HCT116 (cell line): Measurements from ENCODE around the gene ZSWIM8. TPM values are rescaled to one million over a fixed set of nuclear protein-coding genes. Genes with fewer than 3 reads are reported as not detected.

Experiments
- ATAC-seq: fragments of 200-7000 bp; cut with Tn5 transposase; 2 replicates; pipeline ENCODE4 v1.9.1; 2020; ENCODE audit warnings: mild to moderate bottlenecking, moderate library complexity
- BruUV-seq: library from RNA; stranded (reverse); fragments of 400-500 nt; replicated peaks from 2 replicates; lab custom pipeline; 2021; lab: Mats Ljungman, UMichigan
- CTCF ChIA-PET: fragments of 300-600 bp; sonication (Branson Sonifier 250); formaldehyde crosslinking; loops from one replicate; lab custom pipeline; 2021; ENCODE audit warnings: antibody characterized with exemption; lab: Charles Lee
- POLR2A ChIA-PET: fragments of 300-600, 350-600 bp; sonication (Branson Sonifier 250); formaldehyde crosslinking; loops from one replicate; lab custom pipeline; 2021; ENCODE audit warnings: antibody characterized with exemption; lab: Charles Lee
- RAD21 ChIA-PET, 2 experiments: fragments of 300-600 bp; sonication (Branson Sonifier 250); formaldehyde crosslinking; loops; one replicate each; lab custom pipeline; 2023; ENCODE audit warnings: low total read pairs in 2 of 2; ENCODE audit not compliant: uncharacterized antibody in 2 of 2, unreplicated experiment in 2 of 2, low non-redundant PET in 1 of 2; lab: Charles Lee
- DNase-seq: peaks from one replicate; pipeline ENCODE4 v3.0.0-alpha.2; 2010; ENCODE audit warnings: low read depth, low spot score
- H2AFZ ChIP-seq: fragments of 200-600 bp; shearing (Covaris generic), sonication (generic); 2 replicates; pipeline ENCODE4 v1.6.1; 2017; ENCODE audit warnings: low read depth, mixed run types, mixed read lengths, antibody characterized with exemption, low read length; ENCODE audit not compliant: poor library complexity, severe bottlenecking
- H3K27ac ChIP-seq: 2 replicates; pipeline ENCODE4 v1.5.1; 2012; ENCODE audit warnings: low read depth, low read length
- H3K27me3 ChIP-seq: fragments of 200-600 bp; sonication (generic); 2 replicates; pipeline ENCODE4 v1.6.1; 2016; ENCODE audit warnings: mixed run types, low read length, mixed read lengths; ENCODE audit not compliant: insufficient read depth
- H3K36me3 ChIP-seq, 2 experiments: fragments of 200-500 bp in 1 of 2; fragments of 200-600 bp in 1 of 2; sonication (Bioruptor generic) in 1 of 2; sonication (generic) in 1 of 2; 2 replicates each; pipeline versions ENCODE4 v1.5.1 to v1.6.1; 2014 to 2016; ENCODE audit warnings: low read length in 2 of 2, inconsistent platforms in 1 of 2, mixed read lengths in 1 of 2, mixed run types in 1 of 2; ENCODE audit not compliant: insufficient read depth in 2 of 2, control insufficient read depth in 1 of 2
- H3K4me1 ChIP-seq, 2 experiments: fragments of 200-600 bp in 1 of 2; sonication (generic) in 1 of 2; 2 replicates each; pipeline versions ENCODE4 v1.5.1 to v1.6.1; 2012 to 2017; ENCODE audit warnings: low read length in 2 of 2, inconsistent platforms in 1 of 2, mild to moderate bottlenecking in 1 of 2, mixed read lengths in 1 of 2, mixed run types in 1 of 2, moderate library complexity in 1 of 2; ENCODE audit not compliant: insufficient read depth in 2 of 2, control insufficient read depth in 1 of 2
- H3K4me2 ChIP-seq: fragments of 200-600 bp; sonication (generic); 2 replicates; pipeline ENCODE4 v1.6.1; 2017; ENCODE audit warnings: mixed run types, low read length, mixed read lengths
- H3K4me3 ChIP-seq, 2 experiments: fragments of 200-600 bp in 1 of 2; sonication (generic) in 1 of 2; replicated peaks in 1 of 2; 2 replicates each; pipeline ENCODE4 v1.5.1; 2011 to 2016; ENCODE audit warnings: low read length in 2 of 2, control low read depth in 1 of 2, low read depth in 1 of 2, mild to moderate bottlenecking in 1 of 2, mixed read lengths in 1 of 2, mixed run types in 1 of 2
- H3K79me2 ChIP-seq: fragments of 200-600 bp; sonication (generic); 2 replicates; pipeline ENCODE4 v1.6.1; 2017; ENCODE audit warnings: mild to moderate bottlenecking, mixed run types, low read length, moderate library complexity, mixed read lengths; ENCODE audit not compliant: insufficient read depth
- H3K9ac ChIP-seq: fragments of 200-600 bp; sonication (generic); 2 replicates; pipeline ENCODE4 v1.6.1; 2016; ENCODE audit warnings: low read length, mixed read lengths
- H3K9me2 ChIP-seq: fragments of 200-600 bp; sonication (generic), shearing (Covaris generic); 2 replicates; pipeline ENCODE4 v1.6.1; 2017; ENCODE audit warnings: mixed run types, mild to moderate bottlenecking, moderate library complexity; ENCODE audit not compliant: insufficient read depth
- H3K9me3 ChIP-seq, 2 experiments: fragments of 200-500 bp in 1 of 2; fragments of 200-600 bp in 1 of 2; sonication (Bioruptor generic) in 1 of 2; sonication (generic) in 1 of 2; 2 replicates each; pipeline ENCODE4 v1.6.1; 2014 to 2017; ENCODE audit warnings: low read length in 2 of 2, mixed read lengths in 2 of 2, inconsistent platforms in 1 of 2, low read depth in 1 of 2, mild to moderate bottlenecking in 1 of 2, mixed run types in 1 of 2, moderate library complexity in 1 of 2; ENCODE audit not compliant: control insufficient read depth in 1 of 2, insufficient read depth in 1 of 2
- H4K20me1 ChIP-seq: fragments of 200-600 bp; sonication (generic), shearing (Covaris generic); 2 replicates; pipeline ENCODE4 v1.6.1; 2017; ENCODE audit warnings: mixed run types, mild to moderate bottlenecking, moderate library complexity; ENCODE audit not compliant: insufficient read depth
- EGR1 ChIP-seq: IDR thresholded peaks from 2 replicates; pipeline ENCODE4 v1.6.1; 2012; ENCODE audit warnings: low read depth
- ELF1 ChIP-seq: IDR thresholded peaks from 2 replicates; pipeline ENCODE4 v1.6.1; 2012; ENCODE audit warnings: low read depth, borderline replicate concordance
- EZH2 ChIP-seq: fragments of 200-600 bp; sonication (generic); IDR thresholded peaks from 2 replicates; pipeline ENCODE4 v1.6.1; 2017; ENCODE audit warnings: antibody characterized with exemption, mixed run types
- FOSL1 ChIP-seq: IDR thresholded peaks from 2 replicates; pipeline ENCODE4 v1.6.1; 2012; ENCODE audit warnings: low read depth
- POLR2A ChIP-seq: IDR thresholded peaks from 2 replicates; pipeline ENCODE4 v1.7.0; 2011; ENCODE audit warnings: borderline replicate concordance; ENCODE audit not compliant: insufficient read depth, insufficient read length; ENCODE audit errors: extremely low read depth
- POLR2AphosphoS5 ChIP-seq: IDR thresholded peaks from 2 replicates; pipeline ENCODE4 v1.6.1; 2011; ENCODE audit warnings: mild to moderate bottlenecking, low read depth, low read length, moderate library complexity
- RAD21 ChIP-seq: IDR thresholded peaks from 2 replicates; pipeline ENCODE4 v1.6.1; 2012; ENCODE audit warnings: low read depth, mild to moderate bottlenecking
- SIN3A ChIP-seq: IDR thresholded peaks from 2 replicates; pipeline ENCODE4 v1.6.1; 2012; ENCODE audit warnings: low read depth
- SRF ChIP-seq: IDR thresholded peaks from 2 replicates; pipeline ENCODE4 v1.6.1; 2012; ENCODE audit warnings: low read depth
- YY1 ChIP-seq: IDR thresholded peaks from 2 replicates; pipeline ENCODE4 v1.6.1; 2011; ENCODE audit warnings: low read length, low read depth, moderate library complexity, mild to moderate bottlenecking; ENCODE audit not compliant: insufficient replicate concordance; ENCODE audit errors: extremely low read depth
- ZFX ChIP-seq: fragments of 450-650 bp; IDR thresholded peaks from 2 replicates; pipeline ENCODE4 v1.6.1; 2017
- intact Hi-C: fragments of 100-400 bp; cut with micrococcal nuclease; formaldehyde crosslinking; loops from 2 replicates; pipeline ENCODE4 v1.10.0; 2022
- total RNA-seq: library from RNA; stranded (reverse); gene quantifications from one replicate; pipeline ENCODE4 v1.2.1, GENCODE V29; 2021; ENCODE audit not compliant: unreplicated experiment
- TF ChIP-seq, protein P1 (sequence below), 3 experiments: fragments of 200-600 bp in 1 of 3; sonication (generic) in 1 of 3; IDR thresholded peaks in 2 of 3; conservative IDR thresholded peaks in 1 of 3; 2 replicates each; pipeline ENCODE4 v1.5.1; 2012 to 2017; ENCODE audit warnings: low read depth in 2 of 3, low read length in 2 of 3, antibody characterized with exemption in 1 of 3, borderline replicate concordance in 1 of 3, control low read depth in 1 of 3, mild to moderate bottlenecking in 1 of 3, mixed read lengths in 1 of 3, mixed run types in 1 of 3, moderate library complexity in 1 of 3; ENCODE audit not compliant: insufficient read depth in 1 of 3
- TF ChIP-seq, protein P2 (sequence below): IDR thresholded peaks from 2 replicates; pipeline ENCODE4 v1.6.1; 2012

ZSWIM8 gene
- total RNA-seq, 1 experiment from 2014 or later: 49.9 TPM

DNA sequence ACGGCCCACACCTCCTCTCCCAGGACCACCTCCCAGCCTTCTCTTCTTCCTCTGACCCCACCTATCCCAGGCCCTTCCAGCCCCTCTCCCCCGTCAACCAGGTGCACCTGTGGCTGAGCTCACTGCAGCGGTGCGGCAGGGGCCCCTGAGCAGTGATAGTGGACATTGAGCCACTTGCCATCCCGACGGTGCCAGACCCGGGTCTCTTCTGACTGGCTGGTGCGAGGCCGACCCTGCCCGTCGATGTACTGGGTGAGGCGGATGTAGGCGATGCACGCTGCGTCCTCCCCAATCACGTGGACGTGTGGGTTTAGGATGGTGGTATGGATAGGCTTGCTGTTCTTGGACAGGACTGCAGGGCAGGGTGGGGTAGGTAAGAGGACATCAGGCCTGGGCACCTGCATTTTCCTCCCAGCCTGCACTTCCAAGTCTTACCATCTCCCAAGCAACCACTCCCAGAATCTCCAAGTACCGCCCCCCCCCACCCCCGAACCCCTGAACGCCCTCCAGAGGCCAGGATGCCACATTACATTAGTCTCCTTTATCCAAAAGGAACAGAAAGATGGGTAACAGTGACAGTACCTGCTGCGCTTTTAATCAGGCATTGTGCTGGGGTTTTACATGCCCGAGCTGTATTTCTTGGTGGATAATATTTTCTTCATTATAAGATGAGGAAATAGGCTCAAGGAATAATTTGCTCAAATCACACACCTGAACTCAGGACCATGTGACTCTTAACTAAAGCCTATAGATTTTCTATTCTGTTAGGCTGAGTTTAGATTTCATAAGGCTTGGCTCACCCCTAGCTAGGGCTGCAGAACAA is 29.7 kb downstream of the ZSWIM8 start:
- intact Hi-C loops: no loop called here
- Histone ChIP-seq H3K36me3 (peaks cover 12 to 18% of the 10 kb centered on the region in 2 experiments; a peak in 3 of 4 replicates), H3K9me2 (no peaks in the 10 kb centered on the region), H3K9ac (no peak overlapping the region), H3K27ac (no peak overlapping the region), H3K27me3 (no peaks in the 10 kb centered on the region), H3K4me1 (peaks cover 4 to 16% of the 10 kb centered on the region in 2 experiments; a peak in 3 of 4 replicates), H3K79me2 (0 out of 2 replicates have a peak, but pooled peaks cover 4% of the 10 kb centered on the region), H4K20me1 (no peaks in the 10 kb centered on the region), H2AFZ (no peak overlapping the region), H3K9me3 (no peaks in the 10 kb centered on the region), H3K4me2 (no peak overlapping the region), H3K4me3 (no peak overlapping the region)
- ATAC-seq (peak; percentile 25), DNase-seq (peak; percentile 48)
- TF ChIP-seq, protein P1, sequence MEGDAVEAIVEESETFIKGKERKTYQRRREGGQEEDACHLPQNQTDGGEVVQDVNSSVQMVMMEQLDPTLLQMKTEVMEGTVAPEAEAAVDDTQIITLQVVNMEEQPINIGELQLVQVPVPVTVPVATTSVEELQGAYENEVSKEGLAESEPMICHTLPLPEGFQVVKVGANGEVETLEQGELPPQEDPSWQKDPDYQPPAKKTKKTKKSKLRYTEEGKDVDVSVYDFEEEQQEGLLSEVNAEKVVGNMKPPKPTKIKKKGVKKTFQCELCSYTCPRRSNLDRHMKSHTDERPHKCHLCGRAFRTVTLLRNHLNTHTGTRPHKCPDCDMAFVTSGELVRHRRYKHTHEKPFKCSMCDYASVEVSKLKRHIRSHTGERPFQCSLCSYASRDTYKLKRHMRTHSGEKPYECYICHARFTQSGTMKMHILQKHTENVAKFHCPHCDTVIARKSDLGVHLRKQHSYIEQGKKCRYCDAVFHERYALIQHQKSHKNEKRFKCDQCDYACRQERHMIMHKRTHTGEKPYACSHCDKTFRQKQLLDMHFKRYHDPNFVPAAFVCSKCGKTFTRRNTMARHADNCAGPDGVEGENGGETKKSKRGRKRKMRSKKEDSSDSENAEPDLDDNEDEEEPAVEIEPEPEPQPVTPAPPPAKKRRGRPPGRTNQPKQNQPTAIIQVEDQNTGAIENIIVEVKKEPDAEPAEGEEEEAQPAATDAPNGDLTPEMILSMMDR (IDR thresholded peaks at IDR 0.05 in 2 of 3, conservative IDR thresholded peaks at IDR 0.05 in 1 of 3; ENCODE audit: borderline replicate concordance in 1 of 3, insufficient read depth in 1 of 3, low read depth in 2 of 3, low read length in 2 of 3): peak; percentile 25 to 65 (median 53); a peak in 4 of 6 replicates
- TF ChIP-seq RAD21 (peak; percentile 18; the same call in 1 of the 2 replicates), YY1 (no peak)
- ChIA-PET POLR2A (no interaction called here), CTCF (no interaction called here), RAD21 (no interaction called here)
- BruUV-seq: no TSS peak

DNA sequence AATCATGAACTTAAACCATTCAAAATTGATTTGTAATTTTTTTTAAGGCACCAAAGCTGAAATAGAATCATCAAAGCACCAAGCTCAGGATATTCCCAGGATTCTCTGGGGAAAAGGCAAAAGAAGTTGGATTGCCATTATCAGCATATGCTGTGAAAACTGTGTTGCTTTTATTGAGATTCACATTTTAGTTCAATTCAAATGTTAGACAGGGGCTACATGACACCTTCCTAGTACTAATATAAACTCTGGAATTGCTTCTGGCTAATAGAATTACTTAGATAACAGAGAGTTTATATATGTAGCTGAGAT is 30.3 kb downstream of the ZSWIM8 start:
- H3K4me2 ChIP-seq: no peak overlapping the region
- H3K36me3 ChIP-seq: peaks cover 12 to 18% of the 10 kb centered on the region in 2 experiments; a peak in 3 of 4 replicates
- TF ChIP-seq ZFX (no peak), EZH2 (no peak), ELF1 (no peak), SRF (no peak), FOSL1 (no peak), SIN3A (no peak), POLR2AphosphoS5 (no peak), YY1 (no peak), EGR1 (no peak), POLR2A (no peak)
- TF ChIP-seq, protein P2, sequence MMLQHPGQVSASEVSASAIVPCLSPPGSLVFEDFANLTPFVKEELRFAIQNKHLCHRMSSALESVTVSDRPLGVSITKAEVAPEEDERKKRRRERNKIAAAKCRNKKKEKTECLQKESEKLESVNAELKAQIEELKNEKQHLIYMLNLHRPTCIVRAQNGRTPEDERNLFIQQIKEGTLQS: no peak
- TF ChIP-seq, all 23 proteins: peak for 0
- RAD21 ChIA-PET: no interaction called here
- DNase-seq: no peak
- no peaks in the 10 kb centered on the region for H3K9me3 ChIP-seq
- H2AFZ ChIP-seq: no peak overlapping the region
- no peaks in the 10 kb centered on the region for H3K79me2 ChIP-seq
- H3K4me3 ChIP-seq: no peak overlapping the region
- no peak for ATAC-seq
- H3K27ac ChIP-seq: no peak overlapping the region
- intact Hi-C loops: no loop called here
- no peaks in the 10 kb centered on the region for H3K27me3 ChIP-seq
- BruUV-seq: no TSS peak
- peaks cover 4 to 11% of the 10 kb centered on the region in 2 experiments; a peak in 3 of 4 replicates for H3K4me1 ChIP-seq
- POLR2A ChIA-PET: no interaction called here
- no peaks in the 10 kb centered on the region for H3K9me2 ChIP-seq
- no peak overlapping the region for H3K9ac ChIP-seq
- CTCF ChIA-PET: no interaction called here
- no peaks in the 10 kb centered on the region for H4K20me1 ChIP-seq
